ENCODE data around the gene MCRIP2.

GRCh38 chr16:615122-615521 is 26.5 kb upstream of the MCRIP2 start:
- TF ChIP-seq POLR2A (IDR thresholded peaks at IDR 0.05) (no peak), POLR2AphosphoS5 (IDR thresholded peaks at IDR 0.05) (no peak), CTCF (IDR thresholded peaks at IDR 0.05 in 8 of 11, conservative IDR thresholded peaks at IDR 0.05 in 3 of 11) (no peak)

Measured in spleen (tissue), 7 donors.